Left lung (tissue), 10 donors: ENCODE results near the gene ARHGEF33. TPM values are rescaled to one million over a fixed set of nuclear protein-coding genes. Genes with fewer than 3 reads are reported as not detected.

Source experiments
- ATAC-seq: fragments of 200-7000 bp; cut with Tn5 transposase; one replicate; pipeline ENCODE4 v1.9.1; 2020; ENCODE audit warnings: moderate library complexity
- DNase-seq, 4 donors: peaks; one replicate each; pipeline ENCODE4 v3.0.0-alpha.2; 2013 to 2020
- H3K27ac ChIP-seq, 2 donors: fragments of 200-600 bp; sonication (generic) in 1 of 2; one replicate each; pipeline versions ENCODE4 v1.5.0 to v1.8.0; 2020 to 2021
- H3K27me3 ChIP-seq, 2 donors: fragments of 200-600 bp; sonication (generic) in 1 of 2; one replicate each; pipeline versions ENCODE4 v1.5.0 to v1.8.0; 2020 to 2021
- H3K36me3 ChIP-seq, 2 donors: fragments of 200-600 bp; sonication (generic) in 1 of 2; one replicate each; pipeline versions ENCODE4 v1.5.0 to v1.8.0; 2020 to 2021
- H3K4me1 ChIP-seq, 2 donors: fragments of 200-600 bp; one replicate each; pipeline ENCODE4 v1.8.0; 2021
- H3K4me3 ChIP-seq, 2 donors: fragments of 200-600 bp; sonication (generic) in 1 of 2; one replicate each; pipeline versions ENCODE4 v1.5.0 to v1.8.0; 2020 to 2021; ENCODE audit warnings: mild to moderate bottlenecking in 1 of 2
- H3K9me3 ChIP-seq, 2 donors: fragments of 200-600 bp; sonication (generic) in 1 of 2; one replicate each; pipeline versions ENCODE4 v1.5.0 to v1.8.0; 2020 to 2021
- intact Hi-C, 2 donors: fragments of 100-400 bp; cut with DNase I; formaldehyde crosslinking; loops; one replicate each; pipeline versions ENCODE4 v1.11.2 to v1.14.2; 2022
- polyA plus RNA-seq, 6 donors: library from polyadenylated mRNA; unstranded; fragments of 120-200 nt; gene quantifications; one replicate each; pipeline ENCODE4 v1.2.1, GENCODE V29; 2013; ENCODE audit not compliant: insufficient read length in 6 of 6
- total RNA-seq, 2 donors: library from RNA; stranded (reverse); fragmentation: NEBNext Ultra II Directional; extraction: Animal tissue kit (Norgen Biotek cat#: 25700); gene quantifications; one replicate each; pipeline ENCODE4 v1.2.1, GENCODE V29; 2021
- TF ChIP-seq, protein P1 (sequence below), 2 donors: fragments of 200-600 bp; sonication (generic) in 1 of 2; IDR thresholded peaks; one replicate each; pipeline versions ENCODE4 v1.5.0 to v1.8.0; 2021; ENCODE audit warnings: antibody characterized with exemption in 2 of 2
- donor health status: DM: no; HTN: yes; CAD: no.
- donor health status: DM: no; HTN: no; CAD: no.

The ARHGEF33 gene
- total and polyA plus RNA-seq, 8 donors, result 0.82 to 4.1 (median 3.0) TPM

DNA sequence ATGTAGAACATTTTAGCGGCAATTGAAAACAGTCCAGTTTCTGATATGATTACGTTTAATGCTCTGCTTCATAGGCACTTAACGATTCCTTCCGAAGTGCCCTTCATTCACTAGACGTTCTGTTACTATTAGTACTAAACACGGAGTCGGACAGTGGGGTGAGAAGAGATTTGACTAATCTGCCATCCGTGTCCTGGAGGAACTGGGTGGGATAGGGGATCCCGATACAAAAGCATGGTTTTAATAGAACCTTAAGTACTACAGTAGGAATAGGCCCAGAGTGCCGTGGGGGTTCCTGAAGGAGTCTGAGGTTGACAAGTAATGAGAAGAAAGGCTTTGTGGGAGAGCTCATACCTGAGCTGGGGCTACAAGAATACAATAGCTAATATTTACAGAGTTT is 13.3 kb upstream of the ARHGEF33 start:
- TF ChIP-seq, protein P1, sequence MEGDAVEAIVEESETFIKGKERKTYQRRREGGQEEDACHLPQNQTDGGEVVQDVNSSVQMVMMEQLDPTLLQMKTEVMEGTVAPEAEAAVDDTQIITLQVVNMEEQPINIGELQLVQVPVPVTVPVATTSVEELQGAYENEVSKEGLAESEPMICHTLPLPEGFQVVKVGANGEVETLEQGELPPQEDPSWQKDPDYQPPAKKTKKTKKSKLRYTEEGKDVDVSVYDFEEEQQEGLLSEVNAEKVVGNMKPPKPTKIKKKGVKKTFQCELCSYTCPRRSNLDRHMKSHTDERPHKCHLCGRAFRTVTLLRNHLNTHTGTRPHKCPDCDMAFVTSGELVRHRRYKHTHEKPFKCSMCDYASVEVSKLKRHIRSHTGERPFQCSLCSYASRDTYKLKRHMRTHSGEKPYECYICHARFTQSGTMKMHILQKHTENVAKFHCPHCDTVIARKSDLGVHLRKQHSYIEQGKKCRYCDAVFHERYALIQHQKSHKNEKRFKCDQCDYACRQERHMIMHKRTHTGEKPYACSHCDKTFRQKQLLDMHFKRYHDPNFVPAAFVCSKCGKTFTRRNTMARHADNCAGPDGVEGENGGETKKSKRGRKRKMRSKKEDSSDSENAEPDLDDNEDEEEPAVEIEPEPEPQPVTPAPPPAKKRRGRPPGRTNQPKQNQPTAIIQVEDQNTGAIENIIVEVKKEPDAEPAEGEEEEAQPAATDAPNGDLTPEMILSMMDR (IDR thresholded peaks at IDR 0.05), result no peak
- intact Hi-C loops, result no loop called here
- DNase-seq (no peak), ATAC-seq (no peak)
- Histone ChIP-seq H3K36me3 (no peaks in the 10 kb centered on the region), H3K4me1 (peaks cover 5 to 15% of the 10 kb centered on the region in 2 donors), H3K4me3 (peak overlapping the region; percentile 58 to 87), H3K27ac (no peak overlapping the region), H3K9me3 (no peaks in the 10 kb centered on the region), H3K27me3 (no peaks in the 10 kb centered on the region)

DNA sequence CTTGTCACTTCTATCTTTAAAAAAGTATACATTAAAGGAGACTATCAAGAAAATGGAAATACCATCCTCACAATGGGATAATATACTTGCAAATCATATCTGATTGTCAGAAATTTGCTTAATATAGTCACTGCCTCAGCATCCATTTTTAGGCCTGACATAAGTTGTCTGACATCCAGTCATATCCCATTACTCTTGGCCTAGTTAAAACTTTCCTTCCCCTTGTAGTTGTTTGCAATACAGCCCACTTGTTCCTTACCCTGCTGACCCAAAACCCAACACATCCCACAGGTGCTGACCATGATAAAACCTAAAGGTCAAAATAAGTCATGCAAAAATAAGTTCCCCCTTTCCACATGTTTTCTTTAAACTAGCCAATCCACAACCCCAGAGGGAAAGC is 3.6 kb upstream of the ARHGEF33 start:
- DNase-seq, result no peak
- intact Hi-C loops, result no loop called here
- H3K4me3 ChIP-seq, result no peak overlapping the region
- no peaks in the 10 kb centered on the region for H3K4me1 ChIP-seq
- H3K9me3 ChIP-seq, result no peaks in the 10 kb centered on the region
- no peaks in the 10 kb centered on the region for H3K36me3 ChIP-seq
- TF ChIP-seq, protein P1 (IDR thresholded peaks at IDR 0.05), result no peak
- no peaks in the 10 kb centered on the region for H3K27me3 ChIP-seq
- no peak overlapping the region for H3K27ac ChIP-seq
- ATAC-seq, result no peak

DNA sequence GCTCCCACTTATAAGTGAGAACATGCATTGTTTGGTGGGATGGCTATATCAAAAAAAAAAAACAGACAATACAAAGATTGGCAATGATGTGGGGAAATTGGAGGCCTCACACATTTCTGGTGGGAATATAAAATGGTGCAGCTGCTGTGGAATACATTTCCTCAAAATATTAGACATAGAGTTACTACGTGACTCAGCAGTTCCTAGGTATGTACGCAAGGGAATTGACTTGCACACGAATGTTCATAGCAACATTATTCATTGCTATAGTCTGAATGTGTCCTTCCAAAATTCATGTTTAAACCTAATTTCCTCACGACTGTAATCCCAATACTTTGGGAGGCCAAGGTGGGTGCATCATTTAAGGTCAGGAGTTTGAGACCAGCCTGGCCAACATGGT is 2.3 kb upstream of the ARHGEF33 start:
- DNase-seq, result no peak
- no peak for ATAC-seq
- Histone ChIP-seq H3K4me1 (no peaks in the 10 kb centered on the region), H3K36me3 (no peaks in the 10 kb centered on the region), H3K4me3 (no peak overlapping the region), H3K27ac (no peak overlapping the region), H3K27me3 (no peaks in the 10 kb centered on the region), H3K9me3 (no peaks in the 10 kb centered on the region)
- intact Hi-C loops, result no loop called here
- TF ChIP-seq, protein P1 (IDR thresholded peaks at IDR 0.05), result no peak

DNA sequence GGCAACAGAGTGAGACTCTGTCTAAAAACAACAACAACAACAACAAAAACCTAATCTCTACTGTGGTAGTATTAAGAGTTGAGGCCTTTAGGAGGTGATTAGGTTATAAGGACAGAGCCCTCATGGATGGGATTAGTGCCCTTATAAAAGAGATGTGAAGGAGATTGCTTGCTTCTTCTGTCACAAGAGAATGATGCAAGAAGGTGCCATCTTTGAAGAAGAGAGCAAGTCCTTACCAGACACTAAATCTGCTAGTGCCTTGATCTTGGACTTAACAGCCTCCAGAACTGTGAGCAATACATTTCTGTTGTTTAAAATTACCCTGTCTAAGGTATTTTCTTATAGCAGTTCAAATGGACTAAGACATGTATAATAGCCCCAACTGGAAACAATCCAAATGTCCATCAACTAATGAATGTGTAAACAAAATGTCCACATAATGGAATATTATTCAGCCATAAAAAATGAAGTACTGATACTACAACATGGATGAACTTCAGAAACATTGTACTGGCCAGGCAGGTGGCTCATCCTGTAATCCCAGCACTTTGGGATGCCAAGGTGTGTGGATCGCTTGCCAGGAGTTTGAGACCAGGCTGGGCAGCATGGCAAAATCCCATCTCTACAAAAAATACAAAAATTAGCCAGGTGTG is 1.6 kb upstream of the ARHGEF33 start:
- no peaks in the 10 kb centered on the region for H3K4me1 ChIP-seq
- no peak overlapping the region for H3K27ac ChIP-seq
- intact Hi-C loops, result no loop called here
- H3K4me3 ChIP-seq, result no peak overlapping the region
- H3K36me3 ChIP-seq, result no peaks in the 10 kb centered on the region
- TF ChIP-seq, protein P1 (IDR thresholded peaks at IDR 0.05), result no peak
- DNase-seq (no peak), ATAC-seq (no peak)
- no peaks in the 10 kb centered on the region for H3K27me3 ChIP-seq
- H3K9me3 ChIP-seq, result no peaks in the 10 kb centered on the region

DNA sequence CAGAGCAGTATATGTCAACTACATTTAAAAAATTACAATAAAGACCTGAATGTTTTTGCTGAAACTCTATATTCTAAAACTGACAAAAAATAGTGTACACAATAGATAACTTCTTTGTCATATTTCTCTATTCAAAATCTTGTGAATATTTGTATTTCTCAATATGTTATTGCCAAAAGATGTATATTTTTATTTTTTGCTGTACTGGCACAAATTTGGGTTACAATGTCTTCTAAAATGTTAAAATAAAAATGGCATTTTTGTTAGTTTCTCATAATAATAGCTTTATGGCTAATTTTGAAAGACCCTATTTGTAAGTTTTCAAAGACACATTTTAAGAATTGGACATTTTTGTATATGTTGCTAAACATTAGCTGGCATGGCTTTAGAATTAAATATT is 630 bp upstream of the ARHGEF33 start:
- Histone ChIP-seq H3K9me3 (no peaks in the 10 kb centered on the region), H3K4me1 (no peaks in the 10 kb centered on the region), H3K36me3 (no peaks in the 10 kb centered on the region), H3K4me3 (no peak overlapping the region), H3K27ac (no peak overlapping the region), H3K27me3 (no peaks in the 10 kb centered on the region)
- ATAC-seq, result no peak
- no peak for DNase-seq
- intact Hi-C loops, result no loop called here
- TF ChIP-seq, protein P1 (IDR thresholded peaks at IDR 0.05), result no peak
